Endothelial cell of umbilical vein (primary cell): ENCODE results near the gene RSRC1. TPM values are rescaled to one million over a fixed set of nuclear protein-coding genes. Genes with fewer than 3 reads are reported as not detected.

ENCODE experiments used
- BruUV-seq: library from RNA; stranded (reverse); fragments of 400-500 nt; replicated peaks from 2 replicates; lab custom pipeline; 2021; lab: Mats Ljungman, UMichigan
- CTCF ChIA-PET: fragments of 300-600, 350-600 bp; sonication (Branson Sonifier 250); formaldehyde crosslinking; loops from one replicate; lab custom pipeline; 2021; ENCODE audit warnings: antibody characterized with exemption, inconsistent platforms; lab: Charles Lee
- POLR2A ChIA-PET: fragments of 300-600, 350-600 bp; sonication (Branson Sonifier 250); formaldehyde crosslinking; loops from one replicate; lab custom pipeline; 2021; ENCODE audit warnings: antibody characterized with exemption, inconsistent platforms; lab: Charles Lee
- DNase-seq: peaks from one replicate; pipeline ENCODE4 v3.0.0-alpha.2; 2011; ENCODE audit warnings: low read depth, low spot score
- FAIRE-seq: peaks from 2 replicates; lab custom pipeline; 2011; peaks lifted over from hg19 to GRCh38; lab: Jason Lieb, UNC
- H2AFZ ChIP-seq: 2 replicates; pipeline ENCODE4 v1.6.0; 2012; ENCODE audit warnings: low read depth, low read length, control low read depth, inconsistent platforms
- H3K27ac ChIP-seq: 2 replicates; pipeline ENCODE4 v1.5.1; 2011; ENCODE audit warnings: low read depth, mild to moderate bottlenecking, control low read depth, low read length, moderate library complexity; ENCODE audit not compliant: insufficient read depth
- H3K27me3 ChIP-seq, 2 experiments: 2 replicates each; pipeline versions ENCODE4 v1.6.0 to v1.6.1; 2011; ENCODE audit warnings: low read length in 2 of 2, mixed read lengths in 1 of 2; ENCODE audit not compliant: control insufficient read depth in 2 of 2, insufficient read depth in 2 of 2
- H3K36me3 ChIP-seq, 2 experiments: 2 replicates in 1 of 2; 3 replicates in 1 of 2; pipeline ENCODE4 v1.5.1; 2011; ENCODE audit warnings: low read length in 2 of 2, mild to moderate bottlenecking in 1 of 2, moderate library complexity in 1 of 2; ENCODE audit not compliant: control insufficient read depth in 2 of 2, insufficient read depth in 2 of 2; ENCODE audit errors: extremely low read depth in 1 of 2
- H3K4me1 ChIP-seq: 3 replicates; pipeline ENCODE4 v1.5.1; 2011; ENCODE audit warnings: mild to moderate bottlenecking, low read length; ENCODE audit not compliant: control insufficient read depth, insufficient read depth; ENCODE audit errors: extremely low read depth
- H3K4me2 ChIP-seq: 2 replicates; pipeline ENCODE4 v1.6.1; 2011; ENCODE audit warnings: low read length, control low read depth, mixed read lengths; ENCODE audit not compliant: insufficient read depth
- H3K4me3 ChIP-seq, 3 experiments: fragments of 200-600 bp in 1 of 3; sonication (generic), shearing (Covaris generic) in 1 of 3; replicated peaks in 1 of 3; 2 replicates each; pipeline ENCODE4 v1.5.1; 2011 to 2016; ENCODE audit warnings: control low read depth in 3 of 3, low read length in 3 of 3, mild to moderate bottlenecking in 2 of 3, inconsistent platforms in 1 of 3, low read depth in 1 of 3, moderate library complexity in 1 of 3; ENCODE audit not compliant: insufficient read depth in 1 of 3
- H3K79me2 ChIP-seq: 2 replicates; pipeline ENCODE4 v1.6.0; 2012; ENCODE audit warnings: low read length, inconsistent platforms; ENCODE audit not compliant: control insufficient read depth, insufficient read depth
- H3K9ac ChIP-seq: replicated peaks from 2 replicates; pipeline ENCODE3; 2011; ENCODE audit warnings: low read length, control low read depth; ENCODE audit not compliant: insufficient read depth; ENCODE audit errors: extremely low read depth
- H3K9me1 ChIP-seq: replicated peaks from 3 replicates; pipeline ENCODE4 v1.6.0; 2011; ENCODE audit warnings: mild to moderate bottlenecking, low read length; ENCODE audit not compliant: control insufficient read depth, insufficient read depth; ENCODE audit errors: extremely low read depth
- H3K9me3 ChIP-seq: replicated peaks from 2 replicates; pipeline ENCODE4 v1.5.1; 2012; ENCODE audit warnings: low read length, inconsistent platforms; ENCODE audit not compliant: control insufficient read depth, insufficient read depth
- H4K20me1 ChIP-seq: replicated peaks from 2 replicates; pipeline ENCODE3; 2011; ENCODE audit warnings: mild to moderate bottlenecking, low read length; ENCODE audit not compliant: control insufficient read depth, insufficient read depth; ENCODE audit errors: extremely low read depth
- CTCF ChIP-seq, 2 donors: IDR thresholded peaks; 1 replicate in 1 of 2; 2 replicates in 1 of 2; pipeline ENCODE4 v1.5.1; 2011; ENCODE audit warnings: low read length in 2 of 2, mild to moderate bottlenecking in 2 of 2, moderate library complexity in 2 of 2, control low read depth in 1 of 2, inconsistent platforms in 1 of 2, low read depth in 1 of 2; ENCODE audit not compliant: insufficient read depth in 1 of 2; ENCODE audit errors: extremely low read depth in 1 of 2
- EZH2 ChIP-seq: IDR thresholded peaks from 2 replicates; pipeline ENCODE4 v1.6.1; 2012; ENCODE audit warnings: borderline replicate concordance, low read depth, mild to moderate bottlenecking, moderate library complexity, low read length, inconsistent platforms; ENCODE audit not compliant: severe bottlenecking
- FOS ChIP-seq: IDR thresholded peaks from 2 replicates; pipeline ENCODE4 v1.6.1; 2011; ENCODE audit warnings: mild to moderate bottlenecking, low read length, moderate library complexity, borderline replicate concordance; ENCODE audit not compliant: insufficient read depth
- GATA2 ChIP-seq: IDR thresholded peaks from 2 replicates; pipeline ENCODE4 v1.7.0; 2011; ENCODE audit warnings: low read depth, mild to moderate bottlenecking, moderate library complexity, mixed read lengths, low read length; ENCODE audit not compliant: insufficient read length, insufficient read depth
- JUN ChIP-seq: IDR thresholded peaks from 2 replicates; pipeline ENCODE4 v1.6.1; 2011; ENCODE audit warnings: borderline replicate concordance, low read depth; ENCODE audit not compliant: insufficient read length, insufficient read depth
- MYC ChIP-seq: IDR thresholded peaks from one replicate; pipeline ENCODE4 v1.6.1; 2011; ENCODE audit warnings: mild to moderate bottlenecking, low read depth, low read length
- POLR2A ChIP-seq: IDR thresholded peaks from 2 replicates; pipeline ENCODE4 v1.6.1; 2012; ENCODE audit warnings: low read depth, mild to moderate bottlenecking, control low read depth, low read length
- POLR2AphosphoS5 ChIP-seq: IDR thresholded peaks from 2 replicates; pipeline ENCODE4 v1.6.1; 2012; ENCODE audit warnings: low read depth, mild to moderate bottlenecking, control low read depth, low read length, moderate library complexity; ENCODE audit not compliant: insufficient read depth
- dilution Hi-C: fragments of 300-500 bp; cut with MboI; formaldehyde crosslinking; loops from one replicate; pipeline ENCODE4 v1.15.0; 2019; ENCODE audit warnings: low sequenced_read_pairs; ENCODE audit not compliant: extremely low pct_ligation_motif_present
- intact Hi-C: fragments of 100-400 bp; cut with micrococcal nuclease; formaldehyde crosslinking; loops from one replicate; pipeline ENCODE4 v1.10.0; 2022
- polyA plus RNA-seq, 4 experiments: library from polyadenylated mRNA; depleted of rRNA in 3 of 4; stranded (reverse) in 3 of 4; unstranded in 1 of 4; fragments of >200 nt; gene quantifications; 2 replicates each; pipeline versions ENCODE4 v1.2.1 to v1.2.3, GENCODE V29; 2011 to 2012; ENCODE audit warnings: missing spikeins in 1 of 4
- total RNA-seq: library from RNA; stranded (reverse); gene quantifications from 2 replicates; pipeline ENCODE4 v1.2.3, GENCODE V29; 2021
- TF ChIP-seq, protein P1 (sequence below): IDR thresholded peaks from 2 replicates; pipeline ENCODE4 v1.6.1; 2011; ENCODE audit not compliant: insufficient read depth, insufficient read length

The RSRC1 gene
- total and polyA plus RNA-seq, 2 donors (not counting 3 experiments of a cell fraction or from before 2014, with no cell fraction given), result 1.8 to 25.4 TPM

GRCh38 chr3:158220575-158220974 is 110.7 kb downstream of the RSRC1 start:
- no peak for FAIRE-seq
- Histone ChIP-seq H3K79me2 (no peaks in the 10 kb centered on the region), H3K4me3 (no peak overlapping the region), H3K9me1 (no peaks in the 10 kb centered on the region), H3K27ac (no peak overlapping the region), H3K9me3 (no peaks in the 10 kb centered on the region), H3K4me2 (no peak overlapping the region), H3K4me1 (no peaks in the 10 kb centered on the region), H3K36me3 (no peaks in the 10 kb centered on the region), H3K27me3 (no peaks in the 10 kb centered on the region), H3K9ac (no peak overlapping the region), H4K20me1 (no peaks in the 10 kb centered on the region), H2AFZ (no peak overlapping the region)
- ChIA-PET CTCF (no interaction called here), POLR2A (no interaction called here)
- intact Hi-C loops, result no loop called here
- no peak for TF ChIP-seq POLR2AphosphoS5
- TF ChIP-seq CTCF (IDR thresholded peaks at IDR 0.05; ENCODE audit: extremely low read depth in 1 of 2, insufficient read depth in 1 of 2, low read depth in 1 of 2, low read length in 2 of 2), result no peak
- TF ChIP-seq, protein P1, sequence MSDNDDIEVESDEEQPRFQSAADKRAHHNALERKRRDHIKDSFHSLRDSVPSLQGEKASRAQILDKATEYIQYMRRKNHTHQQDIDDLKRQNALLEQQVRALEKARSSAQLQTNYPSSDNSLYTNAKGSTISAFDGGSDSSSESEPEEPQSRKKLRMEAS, result no peak
- no peak for TF ChIP-seq MYC
- TF ChIP-seq EZH2, result no peak
- TF ChIP-seq GATA2, result no peak
- no peak for TF ChIP-seq JUN
- no peak for TF ChIP-seq FOS
- TF ChIP-seq POLR2A, result no peak
- no peak for DNase-seq
- dilution Hi-C loops, result no loop called here
- no TSS peak for BruUV-seq
